RWPE2 (cell line): Measurements from ENCODE around the gene MPZL1.

Source experiments
- ATAC-seq: fragments of 200-7000 bp; cut with Tn5 transposase; 3 replicates; pipeline ENCODE4 v1.9.1; 2021; ENCODE audit warnings: low read depth
- DNase-seq: peaks from one replicate; pipeline ENCODE4 v3.0.0-alpha.2; 2020; ENCODE audit warnings: low spot score
- H3K27ac ChIP-seq: fragments of 450-650 bp; 2 replicates; pipeline ENCODE4 v1.5.1; 2017; ENCODE audit warnings: mild to moderate bottlenecking; ENCODE audit not compliant: poor library complexity, severe bottlenecking
- H3K27me3 ChIP-seq: fragments of 250-450 bp; sonication (Bioruptor Pico); 2 replicates; pipeline ENCODE4 v1.5.1; 2021; ENCODE audit warnings: mild to moderate bottlenecking, moderate library complexity; ENCODE audit not compliant: insufficient read depth, poor library complexity, severe bottlenecking
- H3K36me3 ChIP-seq: fragments of 250-450 bp; sonication (Bioruptor Pico); 2 replicates; pipeline ENCODE4 v1.5.1; 2020; ENCODE audit warnings: low read depth, mild to moderate bottlenecking, moderate library complexity
- H3K4me1 ChIP-seq: fragments of 250-450 bp; sonication (Bioruptor Pico); 2 replicates; pipeline ENCODE4 v1.5.1; 2021; ENCODE audit warnings: mild to moderate bottlenecking, moderate library complexity; ENCODE audit not compliant: insufficient read depth, poor library complexity, severe bottlenecking
- H3K4me3 ChIP-seq: fragments of 250-450 bp; sonication (Bioruptor Pico); 2 replicates; pipeline ENCODE4 v1.5.1; 2021; ENCODE audit warnings: mild to moderate bottlenecking, moderate library complexity; ENCODE audit not compliant: severe bottlenecking
- H3K9me3 ChIP-seq: fragments of 250-450 bp; sonication (Bioruptor Pico); 2 replicates; pipeline ENCODE4 v1.5.1; 2021; ENCODE audit warnings: mild to moderate bottlenecking, moderate library complexity; ENCODE audit not compliant: severe bottlenecking
- TF ChIP-seq, protein P1 (sequence below): fragments of 450-650 bp; IDR thresholded peaks from one replicate; pipeline ENCODE4 v1.5.1; 2017; ENCODE audit warnings: mild to moderate bottlenecking, moderate library complexity; ENCODE audit not compliant: poor library complexity, severe bottlenecking

The MPZL1 gene

DNA sequence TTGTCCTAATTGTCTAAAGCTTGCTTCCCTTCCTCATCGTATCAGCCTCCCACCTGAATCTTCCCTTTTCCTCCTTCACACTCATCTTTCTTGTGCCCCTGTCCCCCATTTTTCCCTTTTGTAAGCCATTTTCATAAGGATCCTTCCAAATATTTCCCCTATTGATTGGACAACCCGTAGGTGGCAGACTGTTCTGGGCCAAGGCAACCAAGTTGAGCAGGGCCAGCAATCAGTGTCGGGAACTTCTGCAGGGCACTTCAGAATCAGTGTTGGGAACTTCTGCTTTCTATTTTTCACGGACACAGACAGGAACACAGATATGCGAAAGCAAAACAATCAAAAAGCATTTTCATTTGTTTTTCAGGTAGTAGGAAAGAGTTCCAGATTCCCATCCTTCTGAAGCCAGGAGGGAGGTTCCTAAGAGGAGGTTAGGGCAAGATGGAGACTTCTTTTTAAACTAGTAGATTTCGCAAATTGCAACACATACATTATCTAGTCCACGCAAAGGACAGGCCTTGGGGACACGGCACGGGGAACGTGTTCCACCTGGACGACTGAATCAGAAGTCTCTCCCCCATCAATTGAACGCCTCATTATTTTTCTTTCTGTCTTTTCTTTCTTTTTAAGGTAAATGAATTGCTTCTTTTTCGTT lies 691 bp upstream of the MPZL1 start:
- H3K27ac ChIP-seq, result peak overlapping the region; percentile 58
- no peak for DNase-seq
- peak overlapping the region; percentile 72 for H3K4me3 ChIP-seq
- peaks cover 7% of the 10 kb centered on the region; the same call in 1 of the 2 replicates for H3K36me3 ChIP-seq
- peak; percentile 45 for ATAC-seq
- TF ChIP-seq, protein P1, sequence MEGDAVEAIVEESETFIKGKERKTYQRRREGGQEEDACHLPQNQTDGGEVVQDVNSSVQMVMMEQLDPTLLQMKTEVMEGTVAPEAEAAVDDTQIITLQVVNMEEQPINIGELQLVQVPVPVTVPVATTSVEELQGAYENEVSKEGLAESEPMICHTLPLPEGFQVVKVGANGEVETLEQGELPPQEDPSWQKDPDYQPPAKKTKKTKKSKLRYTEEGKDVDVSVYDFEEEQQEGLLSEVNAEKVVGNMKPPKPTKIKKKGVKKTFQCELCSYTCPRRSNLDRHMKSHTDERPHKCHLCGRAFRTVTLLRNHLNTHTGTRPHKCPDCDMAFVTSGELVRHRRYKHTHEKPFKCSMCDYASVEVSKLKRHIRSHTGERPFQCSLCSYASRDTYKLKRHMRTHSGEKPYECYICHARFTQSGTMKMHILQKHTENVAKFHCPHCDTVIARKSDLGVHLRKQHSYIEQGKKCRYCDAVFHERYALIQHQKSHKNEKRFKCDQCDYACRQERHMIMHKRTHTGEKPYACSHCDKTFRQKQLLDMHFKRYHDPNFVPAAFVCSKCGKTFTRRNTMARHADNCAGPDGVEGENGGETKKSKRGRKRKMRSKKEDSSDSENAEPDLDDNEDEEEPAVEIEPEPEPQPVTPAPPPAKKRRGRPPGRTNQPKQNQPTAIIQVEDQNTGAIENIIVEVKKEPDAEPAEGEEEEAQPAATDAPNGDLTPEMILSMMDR, result peak; percentile 79
- H3K4me1 ChIP-seq, result peaks cover 10% of the 10 kb centered on the region
- no peaks in the 10 kb centered on the region for H3K9me3 ChIP-seq
- no peaks in the 10 kb centered on the region for H3K27me3 ChIP-seq

- Histone ChIP-seq H3K9me3 (no peaks in the 10 kb centered on the region), H3K36me3 (peaks cover 19% of the 10 kb centered on the region; the same call in 1 of the 2 replicates), H3K4me3 (peak overlapping the region; percentile 72), H3K4me1 (peaks cover 13% of the 10 kb centered on the region), H3K27me3 (no peaks in the 10 kb centered on the region), H3K27ac (peak overlapping the region; percentile 58)
- TF ChIP-seq, protein P1, result no peak
- ATAC-seq, result peak; percentile 59
- no peak for DNase-seq
Measured at GRCh38 chr1:167722152-167722869, 529 bp downstream of the MPZL1 start.

GRCh38 chr1:167722870-167723251 lies 1.1 kb downstream of the MPZL1 start:
- Histone ChIP-seq H3K27ac (peak overlapping the region; percentile 58), H3K36me3 (peaks cover 22% of the 10 kb centered on the region; the same call in 1 of the 2 replicates), H3K9me3 (no peaks in the 10 kb centered on the region), H3K27me3 (no peaks in the 10 kb centered on the region), H3K4me3 (peak overlapping the region; percentile 72), H3K4me1 (peaks cover 13% of the 10 kb centered on the region)
- TF ChIP-seq, protein P1, result no peak
- ATAC-seq, result no peak
- DNase-seq, result no peak

DNA sequence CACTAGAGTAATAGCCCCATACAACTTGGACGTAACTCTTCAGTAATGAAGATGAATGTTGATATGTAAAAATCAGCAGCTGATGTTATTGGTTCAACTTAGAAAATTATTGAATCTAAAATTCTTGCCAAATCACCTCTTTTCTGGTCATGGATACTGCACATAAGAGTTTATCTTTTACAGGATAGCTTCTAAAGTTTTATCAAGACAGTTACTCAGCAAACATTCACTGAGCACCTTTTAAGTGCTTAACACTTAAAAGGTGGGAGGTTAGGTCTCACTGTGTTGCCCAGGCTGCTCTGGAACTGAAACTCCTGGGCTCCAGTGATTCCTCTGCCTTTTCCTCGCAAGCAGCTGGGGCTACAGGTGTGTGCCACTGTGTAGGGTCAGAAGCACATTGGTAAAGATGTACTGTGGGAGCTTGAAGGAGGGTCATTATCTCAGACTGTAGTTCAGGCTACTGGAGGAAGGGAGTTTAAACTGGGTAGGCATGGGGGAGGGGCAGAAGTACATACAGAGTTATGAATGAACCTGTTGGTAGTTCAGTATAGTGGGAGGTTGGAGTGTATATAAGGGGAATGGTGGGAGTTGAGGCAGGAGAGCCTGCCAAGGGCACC lies 2.0 kb downstream of the MPZL1 start:
- Histone ChIP-seq H3K27me3 (no peaks in the 10 kb centered on the region), H3K9me3 (no peaks in the 10 kb centered on the region), H3K4me1 (peaks cover 13% of the 10 kb centered on the region), H3K4me3 (no peak overlapping the region), H3K27ac (no peak overlapping the region), H3K36me3 (peaks cover 26% of the 10 kb centered on the region)
- no peak for ATAC-seq
- TF ChIP-seq, protein P1, result no peak
- DNase-seq, result no peak
